Effector memory CD4-positive, alpha-beta T cell (primary cell): Measurements from ENCODE around the gene ATG4C.

Source experiments
- DNase-seq, 3 donors: peaks; one replicate each; pipeline ENCODE4 v3.0.0-alpha.2; 2020
- H3K27ac ChIP-seq: 2 replicates; pipeline ENCODE4 v1.7.0; 2013; ENCODE audit warnings: mild to moderate bottlenecking, low read length, moderate library complexity; ENCODE audit not compliant: insufficient read depth, poor library complexity, severe bottlenecking
- H3K27me3 ChIP-seq: replicated peaks from 2 replicates; pipeline ENCODE4 v1.7.0; 2013; ENCODE audit warnings: mild to moderate bottlenecking, low read length; ENCODE audit not compliant: insufficient read depth, control insufficient read depth, poor library complexity, severe bottlenecking
- H3K36me3 ChIP-seq: 2 replicates; pipeline ENCODE4 v1.7.0; 2013; ENCODE audit warnings: mild to moderate bottlenecking, low read length, moderate library complexity; ENCODE audit not compliant: control insufficient read depth, insufficient read depth
- H3K4me1 ChIP-seq: 2 replicates; pipeline ENCODE4 v1.7.0; 2013; ENCODE audit warnings: low read length, mild to moderate bottlenecking; ENCODE audit not compliant: control insufficient read depth, insufficient read depth, poor library complexity, severe bottlenecking
- H3K4me3 ChIP-seq: 2 replicates; pipeline ENCODE4 v1.7.0; 2013; ENCODE audit warnings: low read length, low read depth, mild to moderate bottlenecking; ENCODE audit not compliant: insufficient read depth, poor library complexity, severe bottlenecking
- H3K9me3 ChIP-seq: 2 replicates; pipeline ENCODE4 v1.7.0; 2013; ENCODE audit warnings: mild to moderate bottlenecking, low read length, moderate library complexity; ENCODE audit not compliant: control insufficient read depth

ATG4C gene

GRCh38 chr1:62836856-62837540 is 53.1 kb downstream of the ATG4C start:
- H3K27me3 ChIP-seq, result no peaks in the 10 kb centered on the region
- H3K4me1 ChIP-seq, result no peaks in the 10 kb centered on the region
- DNase-seq, result no peak
- H3K27ac ChIP-seq, result no peak overlapping the region
- no peak overlapping the region for H3K4me3 ChIP-seq
- H3K9me3 ChIP-seq, result no peaks in the 10 kb centered on the region
- H3K36me3 ChIP-seq, result peaks cover 2% of the 10 kb centered on the region

- Histone ChIP-seq H3K27ac (no peak overlapping the region), H3K27me3 (no peaks in the 10 kb centered on the region), H3K36me3 (no peaks in the 10 kb centered on the region), H3K4me3 (no peak overlapping the region), H3K9me3 (no peaks in the 10 kb centered on the region), H3K4me1 (no peaks in the 10 kb centered on the region)
- DNase-seq, result no peak
These were observed 56.6 kb downstream of the ATG4C start for GRCh38 chr1:62840555-62840954.

- no peaks in the 10 kb centered on the region for H3K36me3 ChIP-seq
- no peak for DNase-seq
- no peak overlapping the region for H3K4me3 ChIP-seq
- no peaks in the 10 kb centered on the region for H3K4me1 ChIP-seq
- no peaks in the 10 kb centered on the region for H3K27me3 ChIP-seq
- no peaks in the 10 kb centered on the region for H3K9me3 ChIP-seq
- H3K27ac ChIP-seq, result no peak overlapping the region
These were observed 57.7 kb downstream of the ATG4C start for GRCh38 chr1:62841587-62842169.

GRCh38 chr1:62844030-62844429 is 60.1 kb downstream of the ATG4C start:
- Histone ChIP-seq H3K9me3 (no peaks in the 10 kb centered on the region), H3K4me3 (no peak overlapping the region), H3K4me1 (no peaks in the 10 kb centered on the region), H3K36me3 (no peaks in the 10 kb centered on the region), H3K27me3 (no peaks in the 10 kb centered on the region), H3K27ac (no peak overlapping the region)
- DNase-seq, result no peak

- DNase-seq, result no peak
- Histone ChIP-seq H3K27me3 (no peaks in the 10 kb centered on the region), H3K9me3 (no peaks in the 10 kb centered on the region), H3K4me3 (no peak overlapping the region), H3K4me1 (no peaks in the 10 kb centered on the region), H3K36me3 (no peaks in the 10 kb centered on the region), H3K27ac (no peak overlapping the region)
These were observed 65.1 kb downstream of the ATG4C start for GRCh38 chr1:62849031-62849430.

- no peak overlapping the region for H3K27ac ChIP-seq
- no peak overlapping the region for H3K4me3 ChIP-seq
- DNase-seq, result no peak
- no peaks in the 10 kb centered on the region for H3K27me3 ChIP-seq
- H3K9me3 ChIP-seq, result no peaks in the 10 kb centered on the region
- no peaks in the 10 kb centered on the region for H3K36me3 ChIP-seq
- no peaks in the 10 kb centered on the region for H3K4me1 ChIP-seq
These were observed 68.3 kb downstream of the ATG4C start for GRCh38 chr1:62852253-62852652.

- Histone ChIP-seq H3K36me3 (no peaks in the 10 kb centered on the region), H3K27ac (no peak overlapping the region), H3K4me3 (no peak overlapping the region), H3K27me3 (no peaks in the 10 kb centered on the region), H3K9me3 (no peaks in the 10 kb centered on the region), H3K4me1 (no peaks in the 10 kb centered on the region)
- DNase-seq, result no peak
These were observed 73.0 kb downstream of the ATG4C start for GRCh38 chr1:62856960-62857359.

- no peaks in the 10 kb centered on the region for H3K36me3 ChIP-seq
- H3K27me3 ChIP-seq, result no peaks in the 10 kb centered on the region
- no peak for DNase-seq
- H3K4me3 ChIP-seq, result no peak overlapping the region
- no peaks in the 10 kb centered on the region for H3K9me3 ChIP-seq
- no peak overlapping the region for H3K27ac ChIP-seq
- no peaks in the 10 kb centered on the region for H3K4me1 ChIP-seq
These were observed 85.4 kb downstream of the ATG4C start for GRCh38 chr1:62869217-62869754.

GRCh38 chr1:62870148-62870547 is 86.2 kb downstream of the ATG4C start:
- Histone ChIP-seq H3K4me3 (no peak overlapping the region), H3K27ac (no peak overlapping the region), H3K4me1 (no peaks in the 10 kb centered on the region), H3K9me3 (no peaks in the 10 kb centered on the region), H3K36me3 (no peaks in the 10 kb centered on the region), H3K27me3 (no peaks in the 10 kb centered on the region)
- no peak for DNase-seq

- DNase-seq, result no peak
- H3K4me3 ChIP-seq, result no peak overlapping the region
- H3K36me3 ChIP-seq, result no peaks in the 10 kb centered on the region
- H3K9me3 ChIP-seq, result no peaks in the 10 kb centered on the region
- H3K27ac ChIP-seq, result no peak overlapping the region
- H3K4me1 ChIP-seq, result no peaks in the 10 kb centered on the region
- H3K27me3 ChIP-seq, result no peaks in the 10 kb centered on the region
These were observed 91.7 kb downstream of the ATG4C start for GRCh38 chr1:62875676-62876075.
